Heart left ventricle (tissue), 13 donors: ENCODE results near the gene R3HDM2.

Experiments used
- POLR2A ChIP-seq, 2 donors: fragments of 450-650 bp; IDR thresholded peaks; one replicate each; pipeline ENCODE4 v1.6.1; 2017; ENCODE audit warnings: antibody characterized with exemption in 2 of 2, mild to moderate bottlenecking in 2 of 2, moderate library complexity in 2 of 2
- TF ChIP-seq, protein P1 (sequence below), 12 donors: fragments of 200-600 bp; sonication (generic) in 4 of 12; IDR thresholded peaks; one replicate each; pipeline versions ENCODE4 v1.5.0 to v1.8.0; 2018 to 2022; ENCODE audit warnings: antibody characterized with exemption in 12 of 12, mild to moderate bottlenecking in 5 of 12
- donor health status: ischemic (EF 13 %, LVEDD 7.1; RV severe dilation, severe dysfunction).
- donor health status: DM: no; HTN: yes; CAD: no.
- donor health status: DM: no; HTN: no; CAD: no.
- donor health status: ischemic (EF 25% LVEDD 6.9; RV normal size, moderate dysfunction).
- donor health status: ischemic (EF 25% LVEDD 5.7; RV mildly dilated, moderate dysfunction).
- donor health status: ischemic (EF 35%, LVEDD 5.7; RV mildly dilated, moderate dysfunction).
- donor health status: nonischemic (EF 11% LVEDD 7.7; RV severe dilation, severe dysfunction).
- donor health status: DM: yes; HTN: yes; CAD: no.
- donor health status: PGD.
- donor health status: ischemic (EF 29% LVEDD 5.4; RV normal size, mild dysfunction).
- donor health status: nonischemic (EF 23%, LVEDD 6.1; RV moderate dilation, normal function).

DNA sequence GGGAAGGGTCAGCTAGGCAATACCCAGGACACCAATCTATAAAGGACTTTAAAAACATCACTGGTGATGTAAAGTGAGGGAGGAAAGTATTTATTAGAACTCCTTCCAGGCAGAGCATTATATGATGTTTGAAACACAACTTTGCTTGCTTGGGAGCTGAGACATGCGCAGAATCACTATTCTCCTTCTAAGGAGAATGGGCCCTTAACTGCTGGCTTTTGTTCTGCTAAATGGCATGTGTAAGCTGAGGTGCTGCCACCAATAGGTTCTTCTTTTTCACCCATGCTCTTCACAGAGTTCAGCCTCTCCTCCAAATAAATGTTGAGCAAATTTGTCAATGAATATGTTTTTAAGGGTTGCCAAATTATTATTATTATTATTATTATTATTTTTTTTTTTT is 183.8 kb downstream of the R3HDM2 start:
- TF ChIP-seq, protein P1, sequence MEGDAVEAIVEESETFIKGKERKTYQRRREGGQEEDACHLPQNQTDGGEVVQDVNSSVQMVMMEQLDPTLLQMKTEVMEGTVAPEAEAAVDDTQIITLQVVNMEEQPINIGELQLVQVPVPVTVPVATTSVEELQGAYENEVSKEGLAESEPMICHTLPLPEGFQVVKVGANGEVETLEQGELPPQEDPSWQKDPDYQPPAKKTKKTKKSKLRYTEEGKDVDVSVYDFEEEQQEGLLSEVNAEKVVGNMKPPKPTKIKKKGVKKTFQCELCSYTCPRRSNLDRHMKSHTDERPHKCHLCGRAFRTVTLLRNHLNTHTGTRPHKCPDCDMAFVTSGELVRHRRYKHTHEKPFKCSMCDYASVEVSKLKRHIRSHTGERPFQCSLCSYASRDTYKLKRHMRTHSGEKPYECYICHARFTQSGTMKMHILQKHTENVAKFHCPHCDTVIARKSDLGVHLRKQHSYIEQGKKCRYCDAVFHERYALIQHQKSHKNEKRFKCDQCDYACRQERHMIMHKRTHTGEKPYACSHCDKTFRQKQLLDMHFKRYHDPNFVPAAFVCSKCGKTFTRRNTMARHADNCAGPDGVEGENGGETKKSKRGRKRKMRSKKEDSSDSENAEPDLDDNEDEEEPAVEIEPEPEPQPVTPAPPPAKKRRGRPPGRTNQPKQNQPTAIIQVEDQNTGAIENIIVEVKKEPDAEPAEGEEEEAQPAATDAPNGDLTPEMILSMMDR (IDR thresholded peaks at IDR 0.05), result no peak
- no peak for TF ChIP-seq POLR2A (IDR thresholded peaks at IDR 0.05)
